Transverse colon (tissue), 4 donors: ENCODE data around the gene STPG1.

Source experiments
- POLR2A ChIP-seq: fragments of 450-650 bp; IDR thresholded peaks from one replicate; pipeline ENCODE4 v1.6.1; 2016; ENCODE audit warnings: antibody characterized with exemption, mild to moderate bottlenecking, moderate library complexity
- POLR2AphosphoS5 ChIP-seq, 3 donors: sonication (generic); formaldehyde crosslinking; IDR thresholded peaks; one replicate each; pipeline ENCODE4 v1.6.1; 2016; ENCODE audit warnings: antibody characterized with exemption in 3 of 3
- TF ChIP-seq, protein P1 (sequence below), 5 experiments: fragments of 200-600 bp in 3 of 5; fragments of 450-650 bp in 2 of 5; sonication (generic) in 3 of 5; IDR thresholded peaks; 1 replicate in 2 of 5; 2 replicates in 3 of 5; pipeline ENCODE4 v1.5.1; 2016 to 2017; ENCODE audit warnings: antibody characterized with exemption in 5 of 5, inconsistent platforms in 3 of 5, mild to moderate bottlenecking in 2 of 5, moderate library complexity in 1 of 5

DNA sequence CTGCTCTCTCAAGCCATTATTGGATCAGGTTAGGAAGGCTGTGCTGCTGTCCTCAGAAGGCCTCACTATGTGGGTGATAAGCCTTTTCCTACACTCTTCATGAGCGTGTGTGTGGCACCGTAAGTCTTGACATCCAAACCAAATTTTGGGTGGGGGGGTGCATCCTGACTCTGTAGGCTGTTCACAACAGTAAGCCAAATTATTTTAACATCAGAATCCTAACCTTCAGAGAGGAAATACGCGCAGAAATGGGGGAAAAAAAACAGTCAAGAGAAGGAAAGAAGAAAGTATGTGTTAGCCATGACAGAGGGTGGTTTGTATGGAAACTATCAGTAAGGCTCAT lies 21.0 kb downstream of the STPG1 start:
- TF ChIP-seq, protein P1, sequence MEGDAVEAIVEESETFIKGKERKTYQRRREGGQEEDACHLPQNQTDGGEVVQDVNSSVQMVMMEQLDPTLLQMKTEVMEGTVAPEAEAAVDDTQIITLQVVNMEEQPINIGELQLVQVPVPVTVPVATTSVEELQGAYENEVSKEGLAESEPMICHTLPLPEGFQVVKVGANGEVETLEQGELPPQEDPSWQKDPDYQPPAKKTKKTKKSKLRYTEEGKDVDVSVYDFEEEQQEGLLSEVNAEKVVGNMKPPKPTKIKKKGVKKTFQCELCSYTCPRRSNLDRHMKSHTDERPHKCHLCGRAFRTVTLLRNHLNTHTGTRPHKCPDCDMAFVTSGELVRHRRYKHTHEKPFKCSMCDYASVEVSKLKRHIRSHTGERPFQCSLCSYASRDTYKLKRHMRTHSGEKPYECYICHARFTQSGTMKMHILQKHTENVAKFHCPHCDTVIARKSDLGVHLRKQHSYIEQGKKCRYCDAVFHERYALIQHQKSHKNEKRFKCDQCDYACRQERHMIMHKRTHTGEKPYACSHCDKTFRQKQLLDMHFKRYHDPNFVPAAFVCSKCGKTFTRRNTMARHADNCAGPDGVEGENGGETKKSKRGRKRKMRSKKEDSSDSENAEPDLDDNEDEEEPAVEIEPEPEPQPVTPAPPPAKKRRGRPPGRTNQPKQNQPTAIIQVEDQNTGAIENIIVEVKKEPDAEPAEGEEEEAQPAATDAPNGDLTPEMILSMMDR (IDR thresholded peaks at IDR 0.05) = peak in 1 of 5 experiments; percentile 7
- no peak for TF ChIP-seq POLR2A
- no peak for TF ChIP-seq POLR2AphosphoS5 (IDR thresholded peaks at IDR 0.05)
